ENCODE measurements around the gene CBY3. TPM values are rescaled to one million over a fixed set of nuclear protein-coding genes. Genes with fewer than 3 reads are reported as not detected.
"Not testable (repeated sequence)": the region's sequence is repeated elsewhere in the genome, so short reads cannot be mapped to it uniquely, and the experiment has no call there.

Gene CBY3
- total and polyA plus RNA-seq, 12 donors, result 0.10 to 0.11 TPM; not detected in 10

- H3K4me3 ChIP-seq, result peak overlapping the region in 2 of 4 donors; percentile 83 to 93
- WGBS, 4 donors, result 1 to 10% (median 2%) methylated on average over 7 to 72 of the region's 72 CpGs
- H3K27me3 ChIP-seq, result no peaks in the 10 kb centered on the region
- DNase-seq, result peak; percentile 99 to 100 (median 99)
- H3K4me1 ChIP-seq (replicated peaks in 1 of 2), result peaks cover 13 to 32% of the 10 kb centered on the region in 2 donors
- no peaks in the 10 kb centered on the region for H3K9me3 ChIP-seq (replicated peaks in 1 of 3)
- H3K36me3 ChIP-seq (replicated peaks in 1 of 2), result no peaks in the 10 kb centered on the region
- TF ChIP-seq CTCF (IDR thresholded peaks at IDR 0.05) (peak in 1 of 6 experiments; percentile 9), POLR2A (IDR thresholded peaks at IDR 0.05) (peak; percentile 92 to 94)
- H3K27ac ChIP-seq, result peak overlapping the region; percentile 82 to 100 (median 94)
- intact Hi-C loops (cut with DNase I), result no loop called here
Observed at GRCh38 chr5:179697993-179698934, 17.4 kb upstream of the CBY3 start.

GRCh38 chr5:179697543-179697942 is 16.7 kb upstream of the CBY3 start:
- H3K36me3 ChIP-seq (replicated peaks in 1 of 2); H3K9me3 ChIP-seq (replicated peaks in 1 of 3); DNase-seq; intact Hi-C loops (cut with DNase I); H3K27me3 ChIP-seq: not testable (repeated sequence)
- H3K27ac ChIP-seq, result peak overlapping the region; percentile 82 to 100 (median 93)
- H3K4me1 ChIP-seq (replicated peaks in 1 of 2), result peaks cover 13 to 32% of the 10 kb centered on the region in 2 donors
- 94 to 97% (median 96%) methylated on average over 15 of the region's 15 CpGs for WGBS, 4 donors
- H3K4me3 ChIP-seq, result peak overlapping the region in 2 of 4 donors; percentile 49 to 61

GRCh38 chr5:179697108-179697507 is 16.3 kb upstream of the CBY3 start:
- no peak for DNase-seq
- Histone ChIP-seq H3K9me3 (replicated peaks in 1 of 3) (no peaks in the 10 kb centered on the region), H3K36me3 (replicated peaks in 1 of 2) (no peaks in the 10 kb centered on the region), H3K27ac (peak overlapping the region in 1 of 5 donors; percentile 100), H3K4me3 (peak overlapping the region in 1 of 4 donors; percentile 49), H3K4me1 (replicated peaks in 1 of 2) (peaks cover 13 to 30% of the 10 kb centered on the region in 2 donors), H3K27me3 (no peaks in the 10 kb centered on the region)
- intact Hi-C loops (cut with DNase I), result no loop called here
- TF ChIP-seq CTCF (IDR thresholded peaks at IDR 0.05) (no peak), POLR2A (IDR thresholded peaks at IDR 0.05) (no peak)
- WGBS, 4 donors, result 93 to 97% (median 94%) methylated on average over 2 of the region's 2 CpGs

GRCh38 chr5:179696603-179697002 is 15.8 kb upstream of the CBY3 start:
- H3K27me3 ChIP-seq, result no peaks in the 10 kb centered on the region
- TF ChIP-seq CTCF (IDR thresholded peaks at IDR 0.05) (no peak), POLR2A (IDR thresholded peaks at IDR 0.05) (no peak)
- WGBS, 4 donors, result 90 to 96% (median 93%) methylated on average over 3 of the region's 3 CpGs
- H3K27ac ChIP-seq, result no peak overlapping the region
- no peak for DNase-seq
- H3K4me3 ChIP-seq, result no peak overlapping the region
- H3K9me3 ChIP-seq (replicated peaks in 1 of 3), result no peaks in the 10 kb centered on the region
- intact Hi-C loops (cut with DNase I), result no loop called here
- H3K36me3 ChIP-seq (replicated peaks in 1 of 2), result no peaks in the 10 kb centered on the region
- H3K4me1 ChIP-seq (replicated peaks in 1 of 2), result peaks cover 13 to 26% of the 10 kb centered on the region in 2 donors
